Astrocyte (in vitro differentiated cells and primary cell): ENCODE data around the gene COG5.

Experiments
- CTCF ChIP-seq: IDR thresholded peaks from 2 replicates; pipeline ENCODE4 v1.5.1; 2011; ENCODE audit warnings: low read depth, mild to moderate bottlenecking, inconsistent platforms, low read length, moderate library complexity; ENCODE audit not compliant: insufficient read depth
- EZH2 ChIP-seq: IDR thresholded peaks from 2 replicates; pipeline ENCODE4 v1.6.1; 2012; ENCODE audit warnings: mild to moderate bottlenecking, low read length, inconsistent platforms; ENCODE audit not compliant: insufficient read depth

- TF ChIP-seq CTCF (no peak), EZH2 (no peak)
Measured at GRCh38 chr7:107544848-107545591, 18.7 kb downstream of the COG5 start.
